ENCODE data around the gene PNMA8B.

- TF ChIP-seq POLR2A (IDR thresholded peaks at IDR 0.05; ENCODE audit: low read length) (no peak), GATA1 (IDR thresholded peaks at IDR 0.05; ENCODE audit: low read depth, low read length) (no peak)
These were observed 17.2 kb downstream of the PNMA8B start for GRCh38 chr19:46478356-46478986.
